Liver (tissue), 9 donors: Measurements from ENCODE around the gene PARVG. TPM values are rescaled to one million over a fixed set of nuclear protein-coding genes. Genes with fewer than 3 reads are reported as not detected.

ENCODE experiments used
- DNase-seq: peaks from one replicate; pipeline ENCODE4 v3.0.0-alpha.2; 2017; ENCODE audit warnings: low spot score
- H3K27ac ChIP-seq, 2 donors: one replicate each; pipeline ENCODE4 v1.7.0; 2013; ENCODE audit warnings: inconsistent platforms in 2 of 2, low read length in 2 of 2, control low read depth in 1 of 2, low read depth in 1 of 2, mild to moderate bottlenecking in 1 of 2
- H3K27me3 ChIP-seq, 4 donors: one replicate each; pipeline versions ENCODE4 v1.6.1 to v1.7.0; 2013; ENCODE audit warnings: low read length in 3 of 4, inconsistent platforms in 1 of 4, mild to moderate bottlenecking in 1 of 4, moderate library complexity in 1 of 4; ENCODE audit not compliant: control insufficient read depth in 4 of 4, insufficient read depth in 4 of 4
- H3K36me3 ChIP-seq, 4 donors: one replicate each; pipeline versions ENCODE4 v1.6.1 to v1.7.0; 2013; ENCODE audit warnings: low read length in 3 of 4, mild to moderate bottlenecking in 3 of 4, low read depth in 1 of 4, moderate library complexity in 1 of 4; ENCODE audit not compliant: control insufficient read depth in 4 of 4, insufficient read depth in 3 of 4
- H3K4me1 ChIP-seq, 4 donors: one replicate each; pipeline versions ENCODE4 v1.6.1 to v1.7.0; 2013; ENCODE audit warnings: low read length in 3 of 4, mild to moderate bottlenecking in 3 of 4, moderate library complexity in 1 of 4; ENCODE audit not compliant: control insufficient read depth in 4 of 4, insufficient read depth in 4 of 4
- H3K4me3 ChIP-seq, 3 donors: one replicate each; pipeline versions ENCODE4 v1.6.1 to v1.7.0; 2013; ENCODE audit warnings: low read length in 3 of 3, control low read depth in 1 of 3, low read depth in 1 of 3, mild to moderate bottlenecking in 1 of 3
- H3K9ac ChIP-seq, 2 donors: one replicate each; pipeline ENCODE4 v1.7.0; 2013; ENCODE audit warnings: low read length in 2 of 2, mild to moderate bottlenecking in 2 of 2, moderate library complexity in 2 of 2, control low read depth in 1 of 2, low read depth in 1 of 2
- H3K9me3 ChIP-seq, 4 donors: one replicate each; pipeline versions ENCODE4 v1.6.1 to v1.7.0; 2013; ENCODE audit warnings: low read length in 3 of 4; ENCODE audit not compliant: control insufficient read depth in 4 of 4
- CTCF ChIP-seq: fragments of 150-350 bp; IDR thresholded peaks from 2 replicates; pipeline ENCODE4 v1.5.1; 2017; ENCODE audit warnings: improper control_type of control experiment, low read depth, low read length; ENCODE audit not compliant: missing input control
- EGR1 ChIP-seq, 2 donors: IDR thresholded peaks; 2 replicates each; pipeline ENCODE4 v1.6.1; 2016 to 2018; ENCODE audit warnings: antibody characterized with exemption in 2 of 2, low read depth in 2 of 2
- FOXA1 ChIP-seq: IDR thresholded peaks from 2 replicates; pipeline ENCODE4 v1.6.1; 2016; ENCODE audit warnings: antibody characterized with exemption
- FOXA2 ChIP-seq: IDR thresholded peaks from 2 replicates; pipeline ENCODE4 v1.6.1; 2016; ENCODE audit warnings: antibody characterized with exemption
- GABPA ChIP-seq, 2 donors: IDR thresholded peaks in 1 of 2; conservative IDR thresholded peaks in 1 of 2; 2 replicates each; pipeline ENCODE4 v1.6.1; 2016; ENCODE audit warnings: antibody characterized with exemption in 2 of 2, mild to moderate bottlenecking in 1 of 2, moderate library complexity in 1 of 2
- HNF4A ChIP-seq, 2 donors: conservative IDR thresholded peaks; 2 replicates each; pipeline ENCODE4 v1.6.1; 2016; ENCODE audit warnings: antibody characterized with exemption in 2 of 2, mild to moderate bottlenecking in 2 of 2
- HNF4G ChIP-seq: IDR thresholded peaks from 2 replicates; pipeline ENCODE4 v1.6.1; 2016; ENCODE audit warnings: antibody characterized with exemption
- MAX ChIP-seq: IDR thresholded peaks from 2 replicates; pipeline ENCODE4 v1.6.1; 2016; ENCODE audit warnings: antibody characterized with exemption
- NR2F2 ChIP-seq: IDR thresholded peaks from 2 replicates; pipeline ENCODE4 v1.6.1; 2016; ENCODE audit warnings: antibody characterized with exemption
- RAD21 ChIP-seq, 2 donors: IDR thresholded peaks; 2 replicates each; pipeline ENCODE4 v1.6.1; 2016; ENCODE audit warnings: antibody characterized with exemption in 2 of 2, mild to moderate bottlenecking in 2 of 2
- RXRA ChIP-seq, 2 donors: IDR thresholded peaks; 2 replicates each; pipeline ENCODE4 v1.6.1; 2017 to 2018; ENCODE audit warnings: antibody characterized with exemption in 2 of 2, mild to moderate bottlenecking in 1 of 2
- SP1 ChIP-seq: IDR thresholded peaks from 2 replicates; pipeline ENCODE4 v1.6.1; 2018; ENCODE audit warnings: antibody characterized with exemption, mild to moderate bottlenecking
- TAF1 ChIP-seq: conservative IDR thresholded peaks from 2 replicates; pipeline ENCODE4 v1.6.1; 2016; ENCODE audit warnings: antibody characterized with exemption, mild to moderate bottlenecking
- whole genome bisulfite sequencing: extraction: QIAGEN DNeasy Blood & Tissue Kit; methylation state at CpG from one replicate; pipeline ENCODE4 v1.1.7; 2013; 5-methylcytosine and 5-hydroxymethylcytosine counted together
- polyA plus RNA-seq, 2 donors: library from polyadenylated mRNA; stranded (reverse) in 1 of 2; unstranded in 1 of 2; fragments of 200-250 nt in 1 of 2; fragments of >200 nt in 1 of 2; fragmentation: Nextera tagmentation in 1 of 2; extraction: Ambion mirVana in 1 of 2; gene quantifications; one replicate each; pipeline versions ENCODE4 v1.2.1 to v1.2.3, GENCODE V29; 2013 to 2015
- total RNA-seq, 2 donors: library from RNA; depleted of rRNA; stranded (reverse); fragments of >200 nt; gene quantifications; one replicate each; pipeline ENCODE4 v1.2.3, GENCODE V29; 2014
- TF ChIP-seq, protein P1 (sequence below): IDR thresholded peaks from 2 replicates; pipeline ENCODE4 v1.6.1; 2016; ENCODE audit warnings: antibody characterized with exemption, mild to moderate bottlenecking
- TF ChIP-seq, protein P2 (sequence below): IDR thresholded peaks from 2 replicates; pipeline ENCODE4 v1.6.1; 2016; ENCODE audit warnings: antibody characterized with exemption
- donor health status: healthy.
- donor health status: healthy.
- donor health status: healthy.
- donor health status: healthy.
- donor health status: healthy.

Gene PARVG
- total and polyA plus RNA-seq, 4 donors: 4.0 to 12.1 (median 6.6) TPM

DNA sequence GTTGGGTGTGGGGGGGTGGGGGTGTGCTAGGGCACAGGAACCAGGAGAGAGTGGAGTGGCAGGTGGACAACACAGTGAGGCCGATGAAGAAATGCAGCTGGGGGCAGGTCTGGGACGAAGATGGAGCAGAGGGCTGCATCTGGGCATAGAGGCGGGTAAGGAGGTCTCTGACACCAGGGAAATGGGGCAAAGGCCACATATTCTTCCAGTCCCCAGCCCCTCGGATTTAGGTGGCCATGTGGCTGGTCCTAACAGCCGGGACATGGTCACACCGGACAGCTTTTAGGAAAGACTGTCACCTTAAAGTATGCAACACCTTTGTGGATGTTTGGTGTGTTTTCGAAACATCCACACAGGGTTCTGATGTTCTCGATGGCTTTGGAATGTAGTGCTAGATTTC, 5.0 kb upstream of the PARVG start (continued):
- no peak for TF ChIP-seq CTCF

- DNase-seq: no peak
- Histone ChIP-seq H3K9me3 (no peaks in the 10 kb centered on the region), H3K27me3 (peaks cover 0 to 3% (median 0%) of the 10 kb centered on the region in 4 donors), H3K36me3 (no peaks in the 10 kb centered on the region), H3K4me3 (no peak overlapping the region), H3K27ac (no peak overlapping the region), H3K4me1 (no peaks in the 10 kb centered on the region), H3K9ac (no peak overlapping the region)
- TF ChIP-seq EGR1 (IDR thresholded peaks at IDR 0.05; ENCODE audit: low read depth in 2 of 2) (no peak), FOXA2 (no peak), HNF4A (conservative IDR thresholded peaks at IDR 0.05) (no peak), RAD21 (IDR thresholded peaks at IDR 0.05) (no peak), FOXA1 (no peak), NR2F2 (no peak), SP1 (no peak), CTCF (no peak), RXRA (IDR thresholded peaks at IDR 0.05) (no peak), HNF4G (no peak), GABPA (IDR thresholded peaks at IDR 0.05 in 1 of 2, conservative IDR thresholded peaks at IDR 0.05 in 1 of 2) (no peak), MAX (no peak), TAF1 (no peak)
- TF ChIP-seq, protein P1, sequence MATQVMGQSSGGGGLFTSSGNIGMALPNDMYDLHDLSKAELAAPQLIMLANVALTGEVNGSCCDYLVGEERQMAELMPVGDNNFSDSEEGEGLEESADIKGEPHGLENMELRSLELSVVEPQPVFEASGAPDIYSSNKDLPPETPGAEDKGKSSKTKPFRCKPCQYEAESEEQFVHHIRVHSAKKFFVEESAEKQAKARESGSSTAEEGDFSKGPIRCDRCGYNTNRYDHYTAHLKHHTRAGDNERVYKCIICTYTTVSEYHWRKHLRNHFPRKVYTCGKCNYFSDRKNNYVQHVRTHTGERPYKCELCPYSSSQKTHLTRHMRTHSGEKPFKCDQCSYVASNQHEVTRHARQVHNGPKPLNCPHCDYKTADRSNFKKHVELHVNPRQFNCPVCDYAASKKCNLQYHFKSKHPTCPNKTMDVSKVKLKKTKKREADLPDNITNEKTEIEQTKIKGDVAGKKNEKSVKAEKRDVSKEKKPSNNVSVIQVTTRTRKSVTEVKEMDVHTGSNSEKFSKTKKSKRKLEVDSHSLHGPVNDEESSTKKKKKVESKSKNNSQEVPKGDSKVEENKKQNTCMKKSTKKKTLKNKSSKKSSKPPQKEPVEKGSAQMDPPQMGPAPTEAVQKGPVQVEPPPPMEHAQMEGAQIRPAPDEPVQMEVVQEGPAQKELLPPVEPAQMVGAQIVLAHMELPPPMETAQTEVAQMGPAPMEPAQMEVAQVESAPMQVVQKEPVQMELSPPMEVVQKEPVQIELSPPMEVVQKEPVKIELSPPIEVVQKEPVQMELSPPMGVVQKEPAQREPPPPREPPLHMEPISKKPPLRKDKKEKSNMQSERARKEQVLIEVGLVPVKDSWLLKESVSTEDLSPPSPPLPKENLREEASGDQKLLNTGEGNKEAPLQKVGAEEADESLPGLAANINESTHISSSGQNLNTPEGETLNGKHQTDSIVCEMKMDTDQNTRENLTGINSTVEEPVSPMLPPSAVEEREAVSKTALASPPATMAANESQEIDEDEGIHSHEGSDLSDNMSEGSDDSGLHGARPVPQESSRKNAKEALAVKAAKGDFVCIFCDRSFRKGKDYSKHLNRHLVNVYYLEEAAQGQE: no peak
- TF ChIP-seq, protein P2, sequence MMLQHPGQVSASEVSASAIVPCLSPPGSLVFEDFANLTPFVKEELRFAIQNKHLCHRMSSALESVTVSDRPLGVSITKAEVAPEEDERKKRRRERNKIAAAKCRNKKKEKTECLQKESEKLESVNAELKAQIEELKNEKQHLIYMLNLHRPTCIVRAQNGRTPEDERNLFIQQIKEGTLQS: no peak
- whole genome bisulfite sequencing: 60% methylated on average over 10 of the region's 10 CpGs
These were observed 1.3 kb upstream of the PARVG start for GRCh38 chr22:44179196-44179988.
